ENCODE results near the gene PJA1.

The PJA1 gene

DNA sequence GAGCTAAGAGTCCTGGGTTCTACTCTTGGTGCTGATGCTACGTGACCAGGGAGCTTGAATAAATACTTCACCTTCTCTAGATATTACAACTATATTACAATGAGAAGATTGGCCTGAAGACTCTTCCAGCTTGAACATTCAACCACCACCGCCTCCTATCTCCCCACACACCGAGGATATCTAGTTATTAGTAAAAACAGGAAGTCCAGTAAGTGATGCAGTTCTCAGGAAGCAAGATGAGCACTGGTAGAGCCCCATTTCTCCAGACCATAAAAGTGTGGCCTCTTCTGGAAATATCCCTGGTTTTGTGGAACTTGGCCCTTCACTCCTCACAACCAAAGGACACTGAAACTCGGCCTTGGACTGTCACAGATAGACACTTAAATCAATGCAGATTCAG is 18.5 kb downstream of the PJA1 start:
- TF ChIP-seq TAF1 (IDR thresholded peaks at IDR 0.05; ENCODE audit: low read depth), result no peak
- no peak for TF ChIP-seq ZBTB7A (IDR thresholded peaks at IDR 0.05; ENCODE audit: low read depth)
- TF ChIP-seq YY1 (IDR thresholded peaks at IDR 0.05; ENCODE audit: low read depth), result no peak
- no peak for TF ChIP-seq EGR1 (IDR thresholded peaks at IDR 0.05)

DNA sequence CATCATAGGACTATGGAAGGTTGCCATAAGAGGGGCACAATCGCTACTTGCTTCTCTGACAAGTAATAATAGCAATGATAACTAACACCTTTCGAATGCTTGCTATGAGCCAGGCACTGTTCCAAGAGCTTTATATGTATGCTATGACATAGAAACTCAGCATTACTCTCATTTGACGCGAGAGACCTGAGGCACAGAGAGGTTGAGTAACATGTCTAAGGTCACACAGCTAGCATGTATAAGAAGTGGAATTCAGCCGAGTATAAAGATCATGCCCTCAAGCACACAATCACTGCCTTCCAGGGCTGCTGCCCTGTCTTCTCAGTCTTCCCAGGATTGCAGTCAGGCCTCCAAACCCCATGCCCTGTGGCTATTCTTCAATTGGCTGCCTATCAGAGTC is 19.5 kb downstream of the PJA1 start:
- TF ChIP-seq TAF1 (IDR thresholded peaks at IDR 0.05; ENCODE audit: low read depth), result no peak
- no peak for TF ChIP-seq EP300 (IDR thresholded peaks at IDR 0.05; ENCODE audit: borderline replicate concordance)
- no peak for TF ChIP-seq TEAD4 (IDR thresholded peaks at IDR 0.05)
- no peak for TF ChIP-seq FOXM1 (IDR thresholded peaks at IDR 0.05; ENCODE audit: borderline replicate concordance, low read depth)
- no peak for TF ChIP-seq ZBTB7A (IDR thresholded peaks at IDR 0.05; ENCODE audit: low read depth)
- TF ChIP-seq, protein P1, sequence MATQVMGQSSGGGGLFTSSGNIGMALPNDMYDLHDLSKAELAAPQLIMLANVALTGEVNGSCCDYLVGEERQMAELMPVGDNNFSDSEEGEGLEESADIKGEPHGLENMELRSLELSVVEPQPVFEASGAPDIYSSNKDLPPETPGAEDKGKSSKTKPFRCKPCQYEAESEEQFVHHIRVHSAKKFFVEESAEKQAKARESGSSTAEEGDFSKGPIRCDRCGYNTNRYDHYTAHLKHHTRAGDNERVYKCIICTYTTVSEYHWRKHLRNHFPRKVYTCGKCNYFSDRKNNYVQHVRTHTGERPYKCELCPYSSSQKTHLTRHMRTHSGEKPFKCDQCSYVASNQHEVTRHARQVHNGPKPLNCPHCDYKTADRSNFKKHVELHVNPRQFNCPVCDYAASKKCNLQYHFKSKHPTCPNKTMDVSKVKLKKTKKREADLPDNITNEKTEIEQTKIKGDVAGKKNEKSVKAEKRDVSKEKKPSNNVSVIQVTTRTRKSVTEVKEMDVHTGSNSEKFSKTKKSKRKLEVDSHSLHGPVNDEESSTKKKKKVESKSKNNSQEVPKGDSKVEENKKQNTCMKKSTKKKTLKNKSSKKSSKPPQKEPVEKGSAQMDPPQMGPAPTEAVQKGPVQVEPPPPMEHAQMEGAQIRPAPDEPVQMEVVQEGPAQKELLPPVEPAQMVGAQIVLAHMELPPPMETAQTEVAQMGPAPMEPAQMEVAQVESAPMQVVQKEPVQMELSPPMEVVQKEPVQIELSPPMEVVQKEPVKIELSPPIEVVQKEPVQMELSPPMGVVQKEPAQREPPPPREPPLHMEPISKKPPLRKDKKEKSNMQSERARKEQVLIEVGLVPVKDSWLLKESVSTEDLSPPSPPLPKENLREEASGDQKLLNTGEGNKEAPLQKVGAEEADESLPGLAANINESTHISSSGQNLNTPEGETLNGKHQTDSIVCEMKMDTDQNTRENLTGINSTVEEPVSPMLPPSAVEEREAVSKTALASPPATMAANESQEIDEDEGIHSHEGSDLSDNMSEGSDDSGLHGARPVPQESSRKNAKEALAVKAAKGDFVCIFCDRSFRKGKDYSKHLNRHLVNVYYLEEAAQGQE (IDR thresholded peaks at IDR 0.05; ENCODE audit: low read depth), result no peak
- no peak for TF ChIP-seq NFIC (IDR thresholded peaks at IDR 0.05)
- no peak for TF ChIP-seq CREB1 (IDR thresholded peaks at IDR 0.05; ENCODE audit: low read depth)
- TF ChIP-seq YY1 (IDR thresholded peaks at IDR 0.05; ENCODE audit: low read depth), result no peak
- TF ChIP-seq, protein P2, sequence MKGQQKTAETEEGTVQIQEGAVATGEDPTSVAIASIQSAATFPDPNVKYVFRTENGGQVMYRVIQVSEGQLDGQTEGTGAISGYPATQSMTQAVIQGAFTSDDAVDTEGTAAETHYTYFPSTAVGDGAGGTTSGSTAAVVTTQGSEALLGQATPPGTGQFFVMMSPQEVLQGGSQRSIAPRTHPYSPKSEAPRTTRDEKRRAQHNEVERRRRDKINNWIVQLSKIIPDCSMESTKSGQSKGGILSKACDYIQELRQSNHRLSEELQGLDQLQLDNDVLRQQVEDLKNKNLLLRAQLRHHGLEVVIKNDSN (IDR thresholded peaks at IDR 0.05), result no peak
- TF ChIP-seq, protein P3, sequence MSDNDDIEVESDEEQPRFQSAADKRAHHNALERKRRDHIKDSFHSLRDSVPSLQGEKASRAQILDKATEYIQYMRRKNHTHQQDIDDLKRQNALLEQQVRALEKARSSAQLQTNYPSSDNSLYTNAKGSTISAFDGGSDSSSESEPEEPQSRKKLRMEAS (IDR thresholded peaks at IDR 0.05), result no peak
- no peak for TF ChIP-seq EGR1 (IDR thresholded peaks at IDR 0.05)
- TF ChIP-seq CEBPB (IDR thresholded peaks at IDR 0.05), result no peak
- TF ChIP-seq TCF12 (IDR thresholded peaks at IDR 0.05; ENCODE audit: low read depth), result no peak
- no peak for TF ChIP-seq RAD21 (IDR thresholded peaks at IDR 0.05; ENCODE audit: low read depth)

DNA sequence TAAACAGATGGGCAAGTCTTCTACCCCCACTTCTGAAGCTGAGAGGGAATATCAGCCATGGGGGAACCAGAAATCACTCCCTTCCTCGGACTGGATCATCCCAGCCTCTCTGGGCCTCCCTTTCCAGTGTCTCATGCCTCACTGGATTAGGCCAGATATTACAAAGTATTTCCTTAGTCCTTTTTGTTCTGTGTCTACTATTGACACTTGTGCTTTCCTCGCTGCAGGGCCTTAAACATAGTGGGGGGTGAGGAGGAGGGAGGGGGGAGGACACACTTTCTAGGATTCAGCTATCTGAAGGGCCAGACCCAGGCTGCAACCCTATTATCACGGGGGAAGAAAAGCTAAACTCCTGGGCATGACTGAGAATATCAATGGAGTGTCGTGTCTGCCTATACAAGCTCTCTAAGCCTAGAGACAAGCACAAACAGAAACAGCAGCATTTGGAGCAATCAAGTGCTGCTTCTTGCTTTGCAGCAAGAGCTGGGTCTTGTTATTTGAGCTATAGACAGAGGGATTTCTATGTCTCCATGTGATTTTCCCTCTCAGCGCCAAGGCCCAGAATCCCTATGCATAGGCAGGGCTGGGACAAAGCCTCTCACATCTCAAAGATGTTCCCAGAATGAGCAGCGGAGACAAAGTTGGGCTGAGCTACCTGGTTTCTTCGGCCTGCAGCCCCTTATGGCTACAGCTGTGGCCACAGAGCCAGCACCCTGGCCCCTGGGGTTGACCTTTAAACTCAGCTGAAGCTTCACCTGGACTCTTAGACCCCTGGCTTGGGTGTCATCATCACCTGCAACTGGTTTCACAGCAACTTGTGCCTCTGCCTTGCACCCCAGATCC is 20.2 kb downstream of the PJA1 start:
- TF ChIP-seq RAD21 (IDR thresholded peaks at IDR 0.05; ENCODE audit: low read depth), result no peak
- TF ChIP-seq EGR1 (IDR thresholded peaks at IDR 0.05), result no peak
- no peak for TF ChIP-seq TEAD4 (IDR thresholded peaks at IDR 0.05)
- TF ChIP-seq EP300 (IDR thresholded peaks at IDR 0.05; ENCODE audit: borderline replicate concordance), result no peak
- no peak for TF ChIP-seq NFIC (IDR thresholded peaks at IDR 0.05)
- TF ChIP-seq TAF1 (IDR thresholded peaks at IDR 0.05; ENCODE audit: low read depth), result no peak
- TF ChIP-seq TCF12 (IDR thresholded peaks at IDR 0.05; ENCODE audit: low read depth), result no peak
- TF ChIP-seq FOXM1 (IDR thresholded peaks at IDR 0.05; ENCODE audit: borderline replicate concordance, low read depth), result no peak
- TF ChIP-seq, protein P1 (IDR thresholded peaks at IDR 0.05; ENCODE audit: low read depth), result no peak
- TF ChIP-seq CREB1 (IDR thresholded peaks at IDR 0.05; ENCODE audit: low read depth), result no peak
- TF ChIP-seq YY1 (IDR thresholded peaks at IDR 0.05; ENCODE audit: low read depth), result no peak
- no peak for TF ChIP-seq CEBPB (IDR thresholded peaks at IDR 0.05)
- TF ChIP-seq ZBTB7A (IDR thresholded peaks at IDR 0.05; ENCODE audit: low read depth), result no peak
- TF ChIP-seq, protein P3 (IDR thresholded peaks at IDR 0.05), result no peak
- TF ChIP-seq, protein P2 (IDR thresholded peaks at IDR 0.05), result no peak

DNA sequence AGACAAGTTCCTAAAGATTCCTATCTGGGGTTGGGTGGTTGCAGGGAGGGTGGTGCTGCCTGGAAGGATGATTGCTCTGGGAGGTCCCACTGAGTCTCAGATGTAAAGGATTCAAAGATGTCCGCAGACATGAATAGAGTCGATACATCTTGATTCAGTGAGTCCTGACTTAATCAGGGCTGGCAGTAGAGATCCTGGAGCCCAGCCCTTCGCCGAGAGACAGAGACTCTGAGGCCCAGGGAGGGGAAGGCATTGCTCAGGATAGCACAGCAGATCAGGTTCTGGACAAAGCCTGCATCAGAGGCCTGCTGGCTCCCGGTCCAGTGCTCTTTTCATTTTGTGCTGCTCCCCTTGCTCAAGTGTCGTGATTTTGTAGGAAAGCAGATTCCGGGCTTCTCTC is 21.7 kb downstream of the PJA1 start:
- TF ChIP-seq NFIC (IDR thresholded peaks at IDR 0.05) (no peak), TEAD4 (IDR thresholded peaks at IDR 0.05) (no peak), RAD21 (IDR thresholded peaks at IDR 0.05; ENCODE audit: low read depth) (no peak), TCF12 (IDR thresholded peaks at IDR 0.05; ENCODE audit: low read depth) (no peak), TAF1 (IDR thresholded peaks at IDR 0.05; ENCODE audit: low read depth) (no peak), CREB1 (IDR thresholded peaks at IDR 0.05; ENCODE audit: low read depth) (no peak)

DNA sequence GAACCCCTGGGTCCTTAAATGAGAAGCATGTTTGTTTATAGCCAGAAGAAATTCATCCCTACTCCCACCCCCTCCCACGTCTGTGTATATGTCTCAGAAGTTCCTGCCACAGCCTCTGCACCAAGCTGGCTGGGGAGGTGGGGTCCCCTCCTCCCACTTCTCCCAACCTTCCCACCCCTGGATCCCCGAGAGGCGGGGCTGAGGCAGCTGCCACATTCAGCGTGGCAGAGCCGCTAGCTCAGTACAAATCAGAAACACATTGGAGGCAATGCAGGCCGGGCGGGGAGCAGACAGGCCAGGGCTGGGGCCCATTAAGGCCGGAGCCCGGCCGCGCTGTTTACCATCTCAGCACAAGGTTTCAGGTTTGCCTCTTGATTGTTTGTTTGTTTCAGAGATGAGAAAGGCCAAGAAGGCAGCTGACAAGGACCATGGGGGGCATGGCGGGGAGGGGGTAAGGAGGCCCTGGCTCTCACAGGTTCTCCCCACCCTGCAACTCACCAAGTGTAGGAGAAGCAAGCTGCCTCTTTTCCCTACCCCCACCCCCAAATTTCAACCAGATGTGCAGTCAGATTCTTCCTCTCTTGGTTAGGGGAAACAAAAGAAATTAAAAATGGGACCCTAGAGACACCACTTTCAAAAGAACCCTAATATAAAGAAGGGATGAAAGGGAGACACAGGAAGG is 22.3 kb downstream of the PJA1 start:
- TF ChIP-seq, protein P3 (IDR thresholded peaks at IDR 0.05), result no peak
- TF ChIP-seq ZBTB7A (IDR thresholded peaks at IDR 0.05; ENCODE audit: low read depth) (no peak), RAD21 (IDR thresholded peaks at IDR 0.05; ENCODE audit: low read depth) (no peak), TCF12 (IDR thresholded peaks at IDR 0.05; ENCODE audit: low read depth) (no peak), CEBPB (IDR thresholded peaks at IDR 0.05) (no peak), TAF1 (IDR thresholded peaks at IDR 0.05; ENCODE audit: low read depth) (no peak), EP300 (IDR thresholded peaks at IDR 0.05; ENCODE audit: borderline replicate concordance) (no peak)
